ENCODE data around the gene IGSF9B.
"Not testable (repeated sequence)": the region's sequence is repeated elsewhere in the genome, so short reads cannot be mapped to it uniquely, and the experiment has no call there.

Gene IGSF9B

GRCh38 chr11:133956650-133957633 lies at the start of gene IGSF9B:
Gene IGSF9B, minus strand, starts transcription at chr11:133956968. Its CDS starts 214 bp downstream, at chr11:133956754.
- no peak for TF ChIP-seq CTCF (conservative IDR thresholded peaks at IDR 0.05; ENCODE audit: control insufficient read depth, insufficient read depth, low read depth, low read length)
- peak within 1 kb of the TSS; percentile 41 for H3K4me3 ChIP-seq (ENCODE audit: control insufficient read depth, low read depth, low read length)
- DNase-seq (ENCODE audit: low read depth): peak; percentile 33

GRCh38 chr11:134004496-134005172 lies 47.9 kb upstream of the IGSF9B start:
- DNase-seq (ENCODE audit: low read depth): no peak
- H3K4me3 ChIP-seq (ENCODE audit: control insufficient read depth, low read depth, low read length): no peak overlapping the region
- TF ChIP-seq CTCF (conservative IDR thresholded peaks at IDR 0.05; ENCODE audit: control insufficient read depth, insufficient read depth, low read depth, low read length): no peak

- H3K4me3 ChIP-seq (ENCODE audit: control insufficient read depth, low read depth, low read length): no peak overlapping the region
- no peak for DNase-seq (ENCODE audit: low read depth)
- no peak for TF ChIP-seq CTCF (conservative IDR thresholded peaks at IDR 0.05; ENCODE audit: control insufficient read depth, insufficient read depth, low read depth, low read length)
Measured at GRCh38 chr11:134003792-134004495, 47.2 kb upstream of the IGSF9B start.

DNA sequence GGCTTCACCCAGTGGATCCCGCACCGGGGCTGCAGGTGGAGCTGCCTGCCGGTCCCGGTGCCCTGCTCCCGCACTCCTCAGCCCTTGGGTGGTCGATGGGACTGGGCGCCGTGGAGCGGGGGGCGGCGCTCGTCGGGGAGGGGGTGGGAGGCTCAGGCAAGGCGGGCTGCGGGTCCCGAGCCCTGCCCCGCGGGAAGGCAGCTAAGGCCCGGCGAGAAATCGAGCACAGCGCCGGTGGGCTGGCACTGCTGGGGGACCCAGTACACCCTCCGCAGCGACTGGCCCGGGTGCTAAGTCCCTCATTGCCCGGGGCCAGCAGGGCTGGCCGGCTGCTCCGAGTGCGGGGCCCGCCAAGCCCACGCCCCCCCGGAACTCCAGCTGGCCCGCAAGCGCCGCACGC lies 46.1 kb upstream of the IGSF9B start:
- DNase-seq (ENCODE audit: low read depth); H3K4me3 ChIP-seq (ENCODE audit: control insufficient read depth, low read depth, low read length): not testable (repeated sequence)

- H3K4me3 ChIP-seq (ENCODE audit: control insufficient read depth, low read depth, low read length); DNase-seq (ENCODE audit: low read depth): not testable (repeated sequence)
Measured at GRCh38 chr11:134002338-134002737, 45.6 kb upstream of the IGSF9B start.

- no peak overlapping the region for H3K4me3 ChIP-seq (ENCODE audit: control insufficient read depth, low read depth, low read length)
- TF ChIP-seq CTCF (conservative IDR thresholded peaks at IDR 0.05; ENCODE audit: control insufficient read depth, insufficient read depth, low read depth, low read length): no peak
- no peak for DNase-seq (ENCODE audit: low read depth)
Measured at GRCh38 chr11:134001596-134001995, 44.8 kb upstream of the IGSF9B start.

- DNase-seq (ENCODE audit: low read depth): no peak
- H3K4me3 ChIP-seq (ENCODE audit: control insufficient read depth, low read depth, low read length): no peak overlapping the region
- no peak for TF ChIP-seq CTCF (conservative IDR thresholded peaks at IDR 0.05; ENCODE audit: control insufficient read depth, insufficient read depth, low read depth, low read length)
Measured at GRCh38 chr11:134001088-134001487, 44.3 kb upstream of the IGSF9B start.

All from fibroblast of mammary gland (primary cell).